Lung (tissue), 12 donors: ENCODE results near the gene HS3ST4. TPM values are rescaled to one million over a fixed set of nuclear protein-coding genes. Genes with fewer than 3 reads are reported as not detected.

Experiments
- ATAC-seq: fragments of 200-7000 bp; cut with Tn5 transposase; one replicate; pipeline ENCODE4 v1.9.1; 2020; ENCODE audit warnings: moderate number of reproducible peaks; ENCODE audit not compliant: insufficient read depth, low FRiP score
- DNase-seq, 3 donors: peaks; one replicate each; pipeline ENCODE4 v3.0.0-alpha.2; 2013 to 2017
- H3K27ac ChIP-seq, 2 donors: one replicate each; pipeline ENCODE4 v1.5.1; 2013; ENCODE audit warnings: mild to moderate bottlenecking in 2 of 2, moderate library complexity in 2 of 2, control low read depth in 1 of 2, inconsistent platforms in 1 of 2, low read depth in 1 of 2, low read length in 1 of 2
- H3K27me3 ChIP-seq, 3 donors: one replicate each; pipeline ENCODE4 v1.5.1; 2013; ENCODE audit warnings: low read length in 2 of 3; ENCODE audit not compliant: control insufficient read depth in 3 of 3, insufficient read depth in 3 of 3
- H3K36me3 ChIP-seq, 4 donors: one replicate each; pipeline ENCODE4 v1.5.1; 2013; ENCODE audit warnings: low read length in 4 of 4, mild to moderate bottlenecking in 1 of 4, moderate library complexity in 1 of 4; ENCODE audit not compliant: control insufficient read depth in 4 of 4, insufficient read depth in 4 of 4
- H3K4me1 ChIP-seq, 5 donors: one replicate each; pipeline ENCODE4 v1.5.1; 2013; ENCODE audit warnings: low read length in 5 of 5, mild to moderate bottlenecking in 2 of 5, moderate library complexity in 1 of 5; ENCODE audit not compliant: control insufficient read depth in 5 of 5, insufficient read depth in 5 of 5
- H3K4me3 ChIP-seq: one replicate; pipeline ENCODE4 v1.5.1; 2013; ENCODE audit warnings: mild to moderate bottlenecking, control low read depth, moderate library complexity
- H3K9ac ChIP-seq, 2 donors: one replicate each; pipeline ENCODE4 v1.5.1; 2013; ENCODE audit warnings: low read length in 2 of 2, control low read depth in 1 of 2; ENCODE audit not compliant: insufficient read depth in 1 of 2
- H3K9me3 ChIP-seq, 4 donors: one replicate each; pipeline ENCODE4 v1.5.1; 2013; ENCODE audit warnings: low read length in 3 of 4, mild to moderate bottlenecking in 1 of 4, moderate library complexity in 1 of 4; ENCODE audit not compliant: control insufficient read depth in 4 of 4, insufficient read depth in 3 of 4
- WGBS, 2 donors: extraction: QIAGEN DNeasy Blood & Tissue Kit; methylation state at CpG; one replicate each; pipeline ENCODE4 v1.1.7; 2013; 5-methylcytosine and 5-hydroxymethylcytosine counted together
- polyA plus RNA-seq, 2 donors: library from polyadenylated mRNA; stranded (reverse); fragments of 200-250 nt; gene quantifications; one replicate each; pipeline ENCODE4 v1.2.1, GENCODE V29; 2013
- total RNA-seq, 2 donors: library from RNA; depleted of rRNA in 1 of 2; stranded (reverse); fragments of >200 nt in 1 of 2; gene quantifications; one replicate each; pipeline ENCODE4 v1.2.1, GENCODE V29; 2014 to 2021
- TF ChIP-seq, protein P1 (sequence below): IDR thresholded peaks from 2 replicates; pipeline ENCODE4 v1.5.1; 2012; ENCODE audit warnings: mild to moderate bottlenecking; ENCODE audit errors: control extremely low read depth, extremely low read depth
- donor health status: control.
- donor health status: control.
- donor health status: Bipolar disorder and iron deficiency.
- donor health status: healthy.
- donor health status: DM: yes; HTN: yes; CAD: no.

Gene HS3ST4
- total and polyA plus RNA-seq, 4 donors: 0.06 to 0.15 TPM; not detected in 2

DNA sequence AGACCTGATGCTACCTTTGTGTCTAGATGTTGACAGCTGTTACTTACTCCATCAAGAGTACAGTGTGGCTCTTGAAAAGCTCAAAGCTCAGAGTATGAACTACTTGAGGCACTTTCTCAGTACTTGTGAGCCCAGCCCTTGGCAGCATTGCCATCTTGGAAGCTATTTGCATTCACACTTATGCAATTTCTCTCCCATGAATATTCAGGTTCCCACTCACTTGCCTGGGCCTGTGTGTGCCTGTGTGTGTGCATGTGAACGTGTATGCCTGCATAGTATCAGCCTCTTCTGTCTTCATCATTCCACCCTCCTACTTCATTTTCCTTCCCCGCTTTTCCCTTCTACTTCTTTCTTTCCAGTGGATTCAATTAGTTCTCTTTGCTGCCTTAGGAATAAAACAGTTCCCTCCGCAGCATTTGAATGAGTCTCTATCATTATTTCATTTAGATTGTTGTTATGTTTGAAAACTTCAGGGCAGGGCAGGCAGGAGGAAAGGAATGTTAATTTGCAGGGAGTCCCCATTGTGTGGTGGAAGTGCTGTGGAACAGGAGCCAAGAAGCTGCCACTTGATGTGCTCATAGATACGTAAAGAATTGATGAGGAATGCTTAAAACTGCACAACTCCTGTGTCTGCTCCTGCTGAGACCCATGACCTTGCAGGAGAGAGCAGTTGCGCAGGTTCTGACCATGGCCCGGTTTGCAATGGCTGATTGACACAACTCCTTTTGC, 58.9 kb downstream of the HS3ST4 start:
- TF ChIP-seq, protein P1, sequence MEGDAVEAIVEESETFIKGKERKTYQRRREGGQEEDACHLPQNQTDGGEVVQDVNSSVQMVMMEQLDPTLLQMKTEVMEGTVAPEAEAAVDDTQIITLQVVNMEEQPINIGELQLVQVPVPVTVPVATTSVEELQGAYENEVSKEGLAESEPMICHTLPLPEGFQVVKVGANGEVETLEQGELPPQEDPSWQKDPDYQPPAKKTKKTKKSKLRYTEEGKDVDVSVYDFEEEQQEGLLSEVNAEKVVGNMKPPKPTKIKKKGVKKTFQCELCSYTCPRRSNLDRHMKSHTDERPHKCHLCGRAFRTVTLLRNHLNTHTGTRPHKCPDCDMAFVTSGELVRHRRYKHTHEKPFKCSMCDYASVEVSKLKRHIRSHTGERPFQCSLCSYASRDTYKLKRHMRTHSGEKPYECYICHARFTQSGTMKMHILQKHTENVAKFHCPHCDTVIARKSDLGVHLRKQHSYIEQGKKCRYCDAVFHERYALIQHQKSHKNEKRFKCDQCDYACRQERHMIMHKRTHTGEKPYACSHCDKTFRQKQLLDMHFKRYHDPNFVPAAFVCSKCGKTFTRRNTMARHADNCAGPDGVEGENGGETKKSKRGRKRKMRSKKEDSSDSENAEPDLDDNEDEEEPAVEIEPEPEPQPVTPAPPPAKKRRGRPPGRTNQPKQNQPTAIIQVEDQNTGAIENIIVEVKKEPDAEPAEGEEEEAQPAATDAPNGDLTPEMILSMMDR: no peak
- ATAC-seq (no peak), DNase-seq (no peak)
- Histone ChIP-seq H3K36me3 (no peaks in the 10 kb centered on the region), H3K4me1 (no peaks in the 10 kb centered on the region), H3K4me3 (no peak overlapping the region), H3K9me3 (peaks cover 0 to 4% (median 2%) of the 10 kb centered on the region in 4 donors), H3K27ac (no peak overlapping the region), H3K27me3 (peaks cover 0 to 5% (median 0%) of the 10 kb centered on the region in 3 donors), H3K9ac (no peak overlapping the region)
- 65 to 69% methylated on average over 6 of the region's 6 CpGs for WGBS, 2 donors

DNA sequence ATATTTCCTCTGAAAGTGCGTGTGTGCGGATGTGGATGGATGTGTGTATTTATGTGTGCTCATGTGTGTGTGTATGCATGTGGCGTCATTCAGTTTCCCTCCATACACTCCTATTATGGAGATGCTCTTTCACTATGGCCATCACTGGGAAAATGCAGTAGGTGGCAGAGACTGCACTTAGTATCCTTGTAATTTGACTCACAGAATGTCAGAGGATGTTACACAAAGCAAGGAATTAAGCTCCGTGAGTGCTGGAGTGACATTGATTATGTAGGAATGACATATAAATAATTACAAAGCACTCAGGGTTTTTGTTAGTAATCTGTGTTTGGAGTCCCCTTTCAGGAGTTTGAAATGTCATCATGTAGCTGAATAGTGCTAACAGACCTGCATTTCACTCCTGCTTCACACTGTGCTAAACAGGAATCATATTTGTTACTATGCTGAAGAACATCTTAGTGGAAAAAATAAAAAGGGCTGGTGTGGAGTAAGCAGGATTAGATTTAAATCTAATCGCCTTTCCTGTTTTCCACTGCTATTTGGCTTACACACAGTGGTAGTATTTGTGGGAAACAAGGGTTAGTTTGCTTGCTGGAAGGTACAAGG, 59.6 kb downstream of the HS3ST4 start:
- Histone ChIP-seq H3K9ac (no peak overlapping the region), H3K9me3 (peaks cover 0 to 4% (median 2%) of the 10 kb centered on the region in 4 donors), H3K4me3 (no peak overlapping the region), H3K36me3 (no peaks in the 10 kb centered on the region), H3K27ac (no peak overlapping the region), H3K4me1 (no peaks in the 10 kb centered on the region), H3K27me3 (peaks cover 0 to 5% (median 0%) of the 10 kb centered on the region in 3 donors)
- ATAC-seq (no peak), DNase-seq (no peak)
- TF ChIP-seq, protein P1: no peak
- 79 to 83% methylated on average over 5 of the region's 5 CpGs for WGBS, 2 donors

DNA sequence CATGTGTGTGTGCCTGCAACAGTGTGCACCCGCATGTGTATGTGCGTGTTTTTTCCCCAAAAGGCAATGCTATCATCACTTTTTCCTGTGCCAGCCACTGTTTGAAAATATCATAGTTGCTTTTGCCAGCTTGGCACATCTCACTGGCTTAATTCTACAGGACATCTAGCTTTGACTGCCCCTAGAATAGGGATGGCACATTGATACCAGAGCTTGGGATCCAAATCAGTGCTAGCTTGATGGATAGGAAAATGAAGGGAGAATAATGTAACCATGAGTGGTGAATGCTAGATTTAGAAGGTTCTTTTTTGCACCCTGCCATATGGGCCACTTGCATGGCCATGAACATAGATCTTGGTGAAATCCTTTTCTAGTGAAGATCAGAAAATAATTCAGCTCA, 72.7 kb downstream of the HS3ST4 start:
- Histone ChIP-seq H3K4me1 (no peaks in the 10 kb centered on the region), H3K27ac (no peak overlapping the region), H3K27me3 (no peaks in the 10 kb centered on the region), H3K36me3 (no peaks in the 10 kb centered on the region), H3K9ac (no peak overlapping the region), H3K4me3 (no peak overlapping the region), H3K9me3 (peaks cover 0 to 3% (median 0%) of the 10 kb centered on the region in 4 donors)
- DNase-seq (no peak), ATAC-seq (no peak)
- 83 to 95% methylated on average over 2 of the region's 2 CpGs for WGBS, 2 donors
- TF ChIP-seq, protein P1: no peak
